PFSK-1 (cell line): ENCODE measurements around the gene PLEKHG2.

Experiments used
- POLR2AphosphoS5 ChIP-seq: IDR thresholded peaks from 2 replicates; pipeline ENCODE4 v1.6.1; 2012; ENCODE audit warnings: low read depth, mild to moderate bottlenecking, control low read depth, low read length, moderate library complexity
- SIN3A ChIP-seq: IDR thresholded peaks from 2 replicates; pipeline ENCODE4 v1.6.1; 2012; ENCODE audit warnings: mild to moderate bottlenecking, low read length, moderate library complexity, borderline replicate concordance; ENCODE audit not compliant: insufficient read depth
- TAF1 ChIP-seq: IDR thresholded peaks from 2 replicates; pipeline ENCODE4 v1.6.1; 2012; ENCODE audit warnings: low read length, control low read depth, borderline replicate concordance; ENCODE audit not compliant: insufficient read depth

DNA sequence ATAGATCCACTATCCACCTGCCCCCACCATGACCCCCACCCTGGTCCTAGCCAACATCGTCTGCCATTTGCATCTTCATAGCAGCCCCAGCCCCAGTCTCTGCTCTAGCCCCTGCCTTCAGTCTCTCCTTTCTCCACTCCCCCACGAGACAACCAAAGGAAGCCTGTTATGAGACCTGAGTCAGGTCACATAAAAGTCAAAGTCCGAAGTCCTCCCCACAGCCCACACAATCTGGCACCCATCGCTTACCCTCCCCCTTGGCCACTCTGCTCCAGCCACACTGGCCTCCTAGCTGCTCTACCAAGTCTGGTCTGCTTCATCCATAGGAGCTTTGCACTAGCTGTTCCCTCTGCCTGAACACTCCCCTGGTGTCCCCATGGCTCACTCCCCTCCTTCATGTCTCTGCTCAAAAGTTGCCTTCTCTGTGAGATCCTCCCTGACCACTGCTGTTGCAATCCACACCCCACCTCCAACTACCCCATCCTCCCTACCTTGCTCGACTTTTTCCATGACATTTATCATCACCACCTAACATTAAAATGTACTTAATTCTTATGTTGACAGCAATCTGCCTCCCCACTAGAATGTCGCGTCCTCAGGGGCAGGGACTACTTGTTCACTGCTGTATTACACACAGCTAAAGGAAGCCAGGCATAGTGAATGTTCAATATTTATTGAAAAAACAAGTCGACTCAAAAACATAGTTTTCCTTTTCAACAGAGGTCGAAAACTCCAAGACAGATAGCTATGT lies 1.2 kb upstream of the PLEKHG2 start:
- TF ChIP-seq SIN3A (no peak), TAF1 (no peak), POLR2AphosphoS5 (no peak)
